CD4-positive, alpha-beta T cell (primary cell): ENCODE measurements around the gene KBTBD12. TPM values are rescaled to one million over a fixed set of nuclear protein-coding genes. Genes with fewer than 3 reads are reported as not detected.

Experiments used
- ATAC-seq: fragments of 200-7000 bp; cut with Tn5 transposase; one replicate; pipeline ENCODE4 v1.10.0; 2022; ENCODE audit warnings: mild to moderate bottlenecking; ENCODE audit not compliant: poor library complexity
- CTCF ChIA-PET: fragments of 350-600 bp; sonication (Branson Sonifier 250); formaldehyde crosslinking; loops from one replicate; lab custom pipeline; 2021; ENCODE audit warnings: antibody characterized with exemption, inconsistent platforms; lab: Charles Lee
- POLR2A ChIA-PET: fragments of 350-600 bp; sonication (Branson Sonifier 250); formaldehyde crosslinking; loops from one replicate; lab custom pipeline; 2021; ENCODE audit warnings: antibody characterized with exemption, inconsistent platforms; lab: Charles Lee
- DNase-seq, 14 experiments: peaks; one replicate each; pipeline ENCODE4 v3.0.0-alpha.2; 2013 to 2020; ENCODE audit warnings: mixed read lengths in 2 of 14
- H3K27ac ChIP-seq, 2 donors: one replicate each; pipeline versions ENCODE4 v1.5.1 to v1.7.0; 2013; ENCODE audit warnings: low read length in 2 of 2, low read depth in 1 of 2, mild to moderate bottlenecking in 1 of 2
- H3K27me3 ChIP-seq, 2 experiments: 1 replicate in 1 of 2; 2 replicates in 1 of 2; pipeline versions ENCODE4 v1.6.1 to v1.7.0; 2013; ENCODE audit warnings: low read length in 2 of 2, control low read depth in 1 of 2, mild to moderate bottlenecking in 1 of 2, moderate library complexity in 1 of 2; ENCODE audit not compliant: insufficient read depth in 2 of 2, control insufficient read depth in 1 of 2
- H3K36me3 ChIP-seq: one replicate; pipeline ENCODE4 v1.6.1; 2013; ENCODE audit warnings: low read length, control low read depth; ENCODE audit not compliant: insufficient read depth
- H3K4me1 ChIP-seq: one replicate; pipeline ENCODE4 v1.6.1; 2013; ENCODE audit warnings: low read length, control low read depth; ENCODE audit not compliant: insufficient read depth
- H3K4me3 ChIP-seq: one replicate; pipeline ENCODE4 v1.5.1; 2013; ENCODE audit warnings: mild to moderate bottlenecking, low read length, moderate library complexity
- H3K9me3 ChIP-seq, 2 experiments: 1 replicate in 1 of 2; 2 replicates in 1 of 2; pipeline versions ENCODE4 v1.6.1 to v1.7.0; 2013; ENCODE audit warnings: low read length in 2 of 2, mild to moderate bottlenecking in 2 of 2, control low read depth in 1 of 2, moderate library complexity in 1 of 2; ENCODE audit not compliant: control insufficient read depth in 1 of 2, insufficient read depth in 1 of 2
- H3K27ac Mint-ChIP-seq: one replicate; pipeline ENCODE4 v1.8.0; 2020; ENCODE audit warnings: mixed read lengths
- H3K27me3 Mint-ChIP-seq: one replicate; pipeline ENCODE4 v1.8.0; 2021; ENCODE audit warnings: mixed read lengths
- H3K36me3 Mint-ChIP-seq: one replicate; pipeline ENCODE4 v1.8.0; 2021; ENCODE audit warnings: low read depth, mixed read lengths
- H3K4me1 Mint-ChIP-seq: one replicate; pipeline ENCODE4 v1.8.0; 2021; ENCODE audit warnings: low read depth, mixed read lengths
- H3K4me3 Mint-ChIP-seq: one replicate; pipeline ENCODE4 v1.8.0; 2020; ENCODE audit warnings: mild to moderate bottlenecking, mixed read lengths
- H3K9me3 Mint-ChIP-seq: one replicate; pipeline ENCODE4 v1.8.0; 2020; ENCODE audit warnings: mixed read lengths
- CTCF ChIP-seq: fragments of 200-600 bp; IDR thresholded peaks from one replicate; pipeline ENCODE4 v1.8.0; 2022; ENCODE audit warnings: antibody characterized with exemption, mild to moderate bottlenecking
- intact Hi-C, 2 experiments: fragments of 100-400 bp; cut with DNase I in 1 of 2; cut with micrococcal nuclease in 1 of 2; formaldehyde crosslinking; loops; one replicate each; pipeline versions ENCODE4 v1.15.1 to v1.9.0; 2023 to 2025; cut with DNase I, micrococcal nuclease
- total RNA-seq, 174 experiments: library from RNA in 2 of 174; stranded (reverse) in 2 of 174; gene quantifications; one replicate each; pipeline ENCODE4 v1.2.3 and lab custom pipeline; 2021 to 2026

The KBTBD12 gene
- total RNA-seq, 2 experiments from 2014 or later = not detected

GRCh38 chr3:127960421-127960965, 45.5 kb downstream of the KBTBD12 start:
- no peaks in the 10 kb centered on the region for H3K36me3 Mint-ChIP-seq
- DNase-seq (no peak), ATAC-seq (no peak)
- Histone ChIP-seq H3K4me1 (no peaks in the 10 kb centered on the region), H3K4me3 (no peak overlapping the region), H3K9me3 (no peaks in the 10 kb centered on the region), H3K27ac (no peak overlapping the region), H3K27me3 (peaks cover 0 to 4% of the 10 kb centered on the region in 2 experiments), H3K36me3 (no peaks in the 10 kb centered on the region)
- no peak overlapping the region for H3K4me3 Mint-ChIP-seq
- no peak overlapping the region for H3K27ac Mint-ChIP-seq
- no peaks in the 10 kb centered on the region for H3K4me1 Mint-ChIP-seq
- no peak for TF ChIP-seq CTCF
- ChIA-PET CTCF (no interaction called here), POLR2A (no interaction called here)
- peaks cover 5% of the 10 kb centered on the region for H3K27me3 Mint-ChIP-seq
- no peaks in the 10 kb centered on the region for H3K9me3 Mint-ChIP-seq
- intact Hi-C loops = no loop called here

- H3K4me3 ChIP-seq = no peak overlapping the region
- H3K4me3 Mint-ChIP-seq = no peak overlapping the region
- no peak for ATAC-seq
Measured at GRCh38 chr3:127961124-127961523, 46.1 kb downstream of the KBTBD12 start.

DNA sequence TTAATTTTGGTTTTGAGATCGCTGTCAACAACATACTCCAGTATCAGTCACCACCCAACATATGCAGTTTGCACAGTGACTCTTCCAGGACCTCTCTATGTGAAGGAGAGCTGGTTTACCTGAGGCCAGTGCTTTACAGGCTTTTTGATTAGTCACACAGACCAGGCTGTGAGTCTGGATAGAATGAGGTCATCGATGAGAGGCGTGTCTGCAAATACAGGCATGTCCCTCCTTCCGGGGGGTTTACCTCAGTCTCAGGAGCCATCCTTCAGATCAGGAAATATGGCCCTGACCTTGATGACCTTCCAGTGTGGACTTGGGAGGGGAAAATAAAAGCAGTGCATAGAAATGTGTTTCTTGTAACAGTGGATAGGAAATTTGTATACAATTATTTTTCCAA, 46.9 kb downstream of the KBTBD12 start:
- Mint-ChIP-seq H3K27me3 (peaks cover 16% of the 10 kb centered on the region), H3K9me3 (no peaks in the 10 kb centered on the region), H3K27ac (no peak overlapping the region), H3K4me3 (no peak overlapping the region), H3K36me3 (no peaks in the 10 kb centered on the region), H3K4me1 (no peaks in the 10 kb centered on the region)
- no peak for TF ChIP-seq CTCF
- ATAC-seq = no peak
- H3K4me1 ChIP-seq = no peaks in the 10 kb centered on the region
- intact Hi-C loops = no loop called here
- no peak for DNase-seq
- no peaks in the 10 kb centered on the region for H3K9me3 ChIP-seq
- H3K27me3 ChIP-seq = peaks cover 4 to 5% of the 10 kb centered on the region in 2 experiments
- no peaks in the 10 kb centered on the region for H3K36me3 ChIP-seq
- ChIA-PET POLR2A (no interaction called here), CTCF (no interaction called here)
- H3K27ac ChIP-seq = no peak overlapping the region
- no peak overlapping the region for H3K4me3 ChIP-seq

More at GRCh38 chr3:127961124-127961523, 46.1 kb downstream of the KBTBD12 start:
- Mint-ChIP-seq H3K27me3 (peaks cover 11% of the 10 kb centered on the region), H3K4me1 (no peaks in the 10 kb centered on the region), H3K36me3 (no peaks in the 10 kb centered on the region), H3K27ac (no peak overlapping the region), H3K9me3 (no peaks in the 10 kb centered on the region)
- Histone ChIP-seq H3K4me1 (no peaks in the 10 kb centered on the region), H3K27ac (no peak overlapping the region), H3K9me3 (no peaks in the 10 kb centered on the region), H3K36me3 (no peaks in the 10 kb centered on the region), H3K27me3 (peaks cover 1 to 4% of the 10 kb centered on the region in 2 experiments)
- ChIA-PET CTCF (no interaction called here), POLR2A (no interaction called here)
- intact Hi-C loops = no loop called here
- DNase-seq = no peak
- no peak for TF ChIP-seq CTCF
